CD4-positive, alpha-beta memory T cell (primary cell): ENCODE measurements around the gene XKR7. TPM values are rescaled to one million over a fixed set of nuclear protein-coding genes. Genes with fewer than 3 reads are reported as not detected.
"Not testable (repeated sequence)": the region's sequence is repeated elsewhere in the genome, so short reads cannot be mapped to it uniquely, and the experiment has no call there.

Experiments
- CTCF ChIA-PET: fragments of 350-600 bp; sonication (Branson Sonifier 250); formaldehyde crosslinking; loops from one replicate; lab custom pipeline; 2021; ENCODE audit warnings: inconsistent platforms; ENCODE audit not compliant: partially characterized antibody; lab: Charles Lee
- POLR2A ChIA-PET: fragments of 350-600 bp; sonication (Branson Sonifier 250); formaldehyde crosslinking; loops from one replicate; lab custom pipeline; 2021; ENCODE audit not compliant: partially characterized antibody; lab: Charles Lee
- DNase-seq, 5 donors: peaks; one replicate each; pipeline versions ENCODE4 v3.0.0 to v3.0.0-alpha.2; 2020 to 2022; ENCODE audit warnings: mixed read lengths in 1 of 5
- H3K27ac ChIP-seq: one replicate; pipeline ENCODE4 v1.7.0; 2013; ENCODE audit warnings: low read depth, low read length
- H3K27me3 ChIP-seq: 2 replicates; pipeline ENCODE4 v1.7.0; 2013; ENCODE audit warnings: mild to moderate bottlenecking, low read length, moderate library complexity; ENCODE audit not compliant: insufficient read depth
- H3K36me3 ChIP-seq: 2 replicates; pipeline ENCODE4 v1.7.0; 2013; ENCODE audit warnings: mild to moderate bottlenecking, low read length, moderate library complexity; ENCODE audit not compliant: insufficient read depth
- H3K4me1 ChIP-seq: 2 replicates; pipeline ENCODE4 v1.7.0; 2013; ENCODE audit warnings: mild to moderate bottlenecking, low read length, moderate library complexity; ENCODE audit not compliant: insufficient read depth
- H3K4me3 ChIP-seq, 2 donors: one replicate each; pipeline ENCODE4 v1.7.0; 2013; ENCODE audit warnings: low read length in 2 of 2, mild to moderate bottlenecking in 1 of 2
- H3K9me3 ChIP-seq, 2 donors: one replicate each; pipeline ENCODE4 v1.7.0; 2013; ENCODE audit warnings: low read length in 2 of 2, control low read depth in 1 of 2; ENCODE audit not compliant: control insufficient read depth in 1 of 2
- H3K27ac Mint-ChIP-seq, 7 donors: one replicate each; pipeline ENCODE4 v1.8.0; 2020 to 2021; ENCODE audit warnings: mixed read lengths in 7 of 7, mild to moderate bottlenecking in 6 of 7, inconsistent platforms in 3 of 7, moderate library complexity in 3 of 7
- H3K27me3 Mint-ChIP-seq, 2 donors: one replicate each; pipeline ENCODE4 v1.8.0; 2020 to 2021; ENCODE audit warnings: mixed read lengths in 2 of 2
- H3K36me3 Mint-ChIP-seq, 2 donors: one replicate each; pipeline ENCODE4 v1.8.0; 2020 to 2021; ENCODE audit warnings: mixed read lengths in 2 of 2, inconsistent platforms in 1 of 2, mild to moderate bottlenecking in 1 of 2
- H3K4me1 Mint-ChIP-seq, 4 donors: one replicate each; pipeline ENCODE4 v1.8.0; 2020 to 2021; ENCODE audit warnings: mixed read lengths in 4 of 4, mild to moderate bottlenecking in 1 of 4
- H3K4me3 Mint-ChIP-seq, 8 donors: one replicate each; pipeline ENCODE4 v1.8.0; 2020 to 2021; ENCODE audit warnings: mixed read lengths in 8 of 8, mild to moderate bottlenecking in 7 of 8, moderate library complexity in 6 of 8, inconsistent platforms in 3 of 8
- H3K9me3 Mint-ChIP-seq, 8 donors: one replicate each; pipeline ENCODE4 v1.8.0; 2020 to 2021; ENCODE audit warnings: mixed read lengths in 8 of 8, mild to moderate bottlenecking in 5 of 8, inconsistent platforms in 3 of 8, moderate library complexity in 1 of 8
- intact Hi-C: fragments of 100-400 bp; cut with micrococcal nuclease; formaldehyde crosslinking; loops from one replicate; pipeline ENCODE4 v1.15.1; 2023
- polyA plus RNA-seq, 2 donors: library from polyadenylated mRNA; unstranded; fragments of 300-500 nt; fragmentation: Illumina TruSeq; gene quantifications; one replicate each; pipeline ENCODE4 v1.2.3, GENCODE V29; 2021
- total RNA-seq, 2 experiments: library from RNA; stranded (reverse); gene quantifications; one replicate each; pipeline ENCODE4 v1.2.3, GENCODE V29; 2021

The XKR7 gene, protein sequence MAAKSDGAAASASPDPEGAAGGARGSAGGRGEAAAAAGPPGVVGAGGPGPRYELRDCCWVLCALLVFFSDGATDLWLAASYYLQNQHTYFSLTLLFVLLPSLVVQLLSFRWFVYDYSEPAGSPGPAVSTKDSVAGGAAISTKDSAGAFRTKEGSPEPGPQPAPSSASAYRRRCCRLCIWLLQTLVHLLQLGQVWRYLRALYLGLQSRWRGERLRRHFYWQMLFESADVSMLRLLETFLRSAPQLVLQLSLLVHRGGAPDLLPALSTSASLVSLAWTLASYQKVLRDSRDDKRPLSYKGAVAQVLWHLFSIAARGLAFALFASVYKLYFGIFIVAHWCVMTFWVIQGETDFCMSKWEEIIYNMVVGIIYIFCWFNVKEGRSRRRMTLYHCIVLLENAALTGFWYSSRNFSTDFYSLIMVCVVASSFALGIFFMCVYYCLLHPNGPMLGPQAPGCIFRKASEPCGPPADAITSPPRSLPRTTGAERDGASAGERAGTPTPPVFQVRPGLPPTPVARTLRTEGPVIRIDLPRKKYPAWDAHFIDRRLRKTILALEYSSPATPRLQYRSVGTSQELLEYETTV
- total RNA-seq (not detected), polyA plus RNA-seq (not detected)

- H3K27me3 Mint-ChIP-seq: peaks cover 42 to 45% of the 10 kb centered on the region in 2 donors
- peak within 1 kb of the TSS; percentile 77 to 87 (median 82) for H3K4me3 Mint-ChIP-seq
- peaks cover 0 to 10% (median 1%) of the 10 kb centered on the region in 8 donors for H3K9me3 Mint-ChIP-seq
- Histone ChIP-seq H3K27me3 (peaks cover 20% of the 10 kb centered on the region), H3K9me3 (no peaks in the 10 kb centered on the region), H3K27ac (no peak within 1 kb of the TSS), H3K4me1 (no peaks in the 10 kb centered on the region), H3K4me3 (no peak within 1 kb of the TSS), H3K36me3 (no peaks in the 10 kb centered on the region)
- peaks cover 2 to 13% (median 7%) of the 10 kb centered on the region in 4 donors for H3K4me1 Mint-ChIP-seq
- CTCF ChIA-PET: no interaction called here
- H3K36me3 Mint-ChIP-seq: peaks cover 0 to 3% of the 10 kb centered on the region in 2 donors
- POLR2A ChIA-PET: interaction anchor here (1.3 kb wide), 1 partner anchor 16 kb away, joined by 4 read pairs; the partner anchor contains the start of gene PDRG1
- intact Hi-C loops: no loop called here
- H3K27ac Mint-ChIP-seq: peak within 1 kb of the TSS in 4 of 7 donors; percentile 29 to 81 (median 54)
- no peak for DNase-seq
These were observed at the start of gene XKR7 for GRCh38 chr20:31967830-31968249. Gene XKR7 (plus strand): TSS chr20:31968151. CDS start chr20:31968176, 25 bp downstream.

GRCh38 chr20:31918466-31919105, 49.4 kb upstream of the XKR7 start:
- H3K27ac ChIP-seq: no peak overlapping the region
- ChIA-PET POLR2A (no interaction called here), CTCF (no interaction called here)
- no peak overlapping the region for H3K27ac Mint-ChIP-seq
- peaks cover 0 to 2% (median 0%) of the 10 kb centered on the region in 8 donors for H3K9me3 Mint-ChIP-seq
- no peaks in the 10 kb centered on the region for H3K36me3 ChIP-seq
- no peaks in the 10 kb centered on the region for H3K36me3 Mint-ChIP-seq
- peaks cover 21 to 34% of the 10 kb centered on the region in 2 donors for H3K27me3 Mint-ChIP-seq
- no peak overlapping the region for H3K4me3 Mint-ChIP-seq
- H3K9me3 ChIP-seq: no peaks in the 10 kb centered on the region
- H3K4me1 Mint-ChIP-seq: no peaks in the 10 kb centered on the region
- intact Hi-C loops: no loop called here
- H3K4me1 ChIP-seq: no peaks in the 10 kb centered on the region
- no peak for DNase-seq
- H3K27me3 ChIP-seq: no peaks in the 10 kb centered on the region
- no peak overlapping the region for H3K4me3 ChIP-seq

GRCh38 chr20:31919410-31920155, 48.4 kb upstream of the XKR7 start:
- Mint-ChIP-seq H3K4me1 (no peaks in the 10 kb centered on the region), H3K27ac (no peak overlapping the region), H3K9me3 (peaks cover 0 to 2% (median 0%) of the 10 kb centered on the region in 8 donors), H3K27me3 (peaks cover 25 to 43% of the 10 kb centered on the region in 2 donors), H3K4me3 (no peak overlapping the region), H3K36me3 (no peaks in the 10 kb centered on the region)
- H3K4me1 ChIP-seq: no peaks in the 10 kb centered on the region
- ChIA-PET POLR2A (no interaction called here), CTCF (no interaction called here)
- H3K27me3 ChIP-seq: no peaks in the 10 kb centered on the region
- intact Hi-C loops: no loop called here
- H3K27ac ChIP-seq: no peak overlapping the region
- no peak for DNase-seq
- no peaks in the 10 kb centered on the region for H3K36me3 ChIP-seq
- no peak overlapping the region for H3K4me3 ChIP-seq
- no peaks in the 10 kb centered on the region for H3K9me3 ChIP-seq

DNA sequence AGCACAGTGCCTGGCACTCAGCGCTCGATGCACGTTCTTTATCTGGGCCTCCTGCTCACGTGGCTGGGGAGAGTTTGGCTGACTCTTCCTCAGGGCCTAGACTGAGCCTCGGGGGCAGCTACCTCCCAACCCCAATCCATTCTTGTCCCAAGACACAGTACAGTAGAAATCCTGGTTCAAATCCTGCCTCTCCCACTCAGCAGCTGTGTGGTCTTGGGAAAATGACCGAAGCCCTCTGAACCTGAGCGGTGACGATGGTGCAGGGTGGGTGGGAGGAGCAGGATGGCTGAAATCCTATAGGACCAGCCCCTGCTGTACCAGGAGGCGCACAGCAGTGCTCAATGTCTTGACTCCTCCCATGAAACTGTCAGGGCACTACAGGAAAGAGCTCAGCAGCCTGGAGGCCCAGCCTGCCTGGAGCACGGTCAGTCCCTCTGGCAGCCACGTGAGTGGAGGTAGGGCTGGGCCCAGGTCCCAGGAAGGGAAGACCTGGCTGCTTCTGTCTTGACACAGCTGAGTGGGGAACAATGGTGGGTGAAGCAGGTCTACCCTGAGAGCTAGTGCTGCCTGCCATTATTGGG, 47.6 kb upstream of the XKR7 start:
- Histone ChIP-seq H3K4me1 (no peaks in the 10 kb centered on the region), H3K9me3 (no peaks in the 10 kb centered on the region), H3K27me3 (no peaks in the 10 kb centered on the region), H3K27ac (no peak overlapping the region), H3K4me3 (no peak overlapping the region), H3K36me3 (no peaks in the 10 kb centered on the region)
- DNase-seq: no peak
- ChIA-PET CTCF (no interaction called here), POLR2A (no interaction called here)
- Mint-ChIP-seq H3K4me1 (no peaks in the 10 kb centered on the region), H3K36me3 (no peaks in the 10 kb centered on the region), H3K27ac (no peak overlapping the region), H3K9me3 (peaks cover 0 to 2% (median 0%) of the 10 kb centered on the region in 8 donors), H3K4me3 (no peak overlapping the region), H3K27me3 (peaks cover 28 to 46% of the 10 kb centered on the region in 2 donors)
- intact Hi-C loops: no loop called here

- POLR2A ChIA-PET, H3K4me3 Mint-ChIP-seq, H3K27ac ChIP-seq, H3K4me1 ChIP-seq, H3K4me1 Mint-ChIP-seq, H3K27ac Mint-ChIP-seq, H3K9me3 ChIP-seq, H3K4me3 ChIP-seq, H3K36me3 ChIP-seq, CTCF ChIA-PET, H3K27me3 ChIP-seq, H3K9me3 Mint-ChIP-seq, intact Hi-C loops, DNase-seq, H3K36me3 Mint-ChIP-seq: not testable (repeated sequence)
- H3K27me3 Mint-ChIP-seq: peaks cover 34 to 55% of the 10 kb centered on the region in 2 donors
These were observed 46.5 kb upstream of the XKR7 start for GRCh38 chr20:31921480-31921879.

DNA sequence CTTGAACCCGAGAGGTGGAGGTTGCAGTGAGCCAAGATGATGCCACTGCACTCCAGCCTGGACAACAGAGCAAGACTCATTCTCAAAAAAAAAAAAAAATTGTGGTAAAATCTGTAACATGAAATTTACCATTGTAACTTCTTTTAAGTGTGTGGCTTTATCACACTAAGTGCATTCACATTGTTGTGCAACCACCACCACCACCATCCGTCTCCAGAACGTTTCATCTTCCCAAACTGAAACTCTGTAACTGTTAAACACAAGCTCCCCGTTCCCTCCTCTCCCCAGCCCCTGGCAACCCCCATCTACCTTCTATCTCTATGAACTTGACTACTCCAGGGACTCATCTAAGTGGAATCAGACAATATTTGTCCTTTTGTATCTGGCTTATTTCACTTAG, 45.8 kb upstream of the XKR7 start:
- Mint-ChIP-seq H3K9me3 (peaks cover 0 to 2% (median 0%) of the 10 kb centered on the region in 8 donors), H3K27me3 (peaks cover 36 to 54% of the 10 kb centered on the region in 2 donors), H3K36me3 (no peaks in the 10 kb centered on the region), H3K27ac (no peak overlapping the region), H3K4me3 (no peak overlapping the region), H3K4me1 (no peaks in the 10 kb centered on the region)
- H3K27ac ChIP-seq: no peak overlapping the region
- H3K27me3 ChIP-seq: no peaks in the 10 kb centered on the region
- H3K4me3 ChIP-seq: no peak overlapping the region
- H3K4me1 ChIP-seq: no peaks in the 10 kb centered on the region
- H3K36me3 ChIP-seq: no peaks in the 10 kb centered on the region
- intact Hi-C loops: no loop called here
- CTCF ChIA-PET: no interaction called here
- DNase-seq: no peak
- POLR2A ChIA-PET: no interaction called here
- no peaks in the 10 kb centered on the region for H3K9me3 ChIP-seq
